Upper lobe of left lung (tissue), 4 donors: ENCODE measurements around the gene ADAMTSL2.

Source experiments
- EP300 ChIP-seq, 4 donors: sonication (generic); formaldehyde crosslinking; IDR thresholded peaks; one replicate each; pipeline ENCODE4 v1.5.1; 2017; ENCODE audit warnings: antibody characterized with exemption in 4 of 4, control low read depth in 2 of 4
- TF ChIP-seq, protein P1 (sequence below), 6 experiments: fragments of 450-650 bp in 4 of 6; fragments of 200-600 bp in 2 of 6; sonication (generic) in 2 of 6; IDR thresholded peaks; one replicate each; pipeline ENCODE4 v1.5.1; 2016 to 2019; ENCODE audit warnings: antibody characterized with exemption in 6 of 6

DNA sequence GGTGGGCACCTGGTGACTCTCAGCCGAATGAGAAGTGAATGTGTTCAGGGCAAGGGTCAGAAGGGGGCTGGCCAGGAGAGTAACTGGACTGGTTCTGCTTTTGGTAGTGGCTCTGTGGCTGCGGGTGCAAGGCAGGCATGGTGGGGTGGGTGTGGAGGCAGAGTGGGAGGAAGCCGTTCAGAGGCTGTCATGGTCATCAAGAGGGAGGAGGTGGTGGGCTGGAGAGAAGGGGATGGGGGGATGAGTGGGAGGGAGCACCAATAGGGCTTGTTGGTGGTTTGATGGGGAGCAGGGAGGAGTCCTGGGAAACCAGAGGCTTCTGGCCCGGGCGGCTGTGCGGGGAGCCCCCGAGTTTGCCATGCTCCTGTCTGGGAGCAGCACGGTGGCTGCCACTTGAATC lies 61.4 kb downstream of the ADAMTSL2 start:
- no peak for TF ChIP-seq EP300 (IDR thresholded peaks at IDR 0.05)
- TF ChIP-seq, protein P1, sequence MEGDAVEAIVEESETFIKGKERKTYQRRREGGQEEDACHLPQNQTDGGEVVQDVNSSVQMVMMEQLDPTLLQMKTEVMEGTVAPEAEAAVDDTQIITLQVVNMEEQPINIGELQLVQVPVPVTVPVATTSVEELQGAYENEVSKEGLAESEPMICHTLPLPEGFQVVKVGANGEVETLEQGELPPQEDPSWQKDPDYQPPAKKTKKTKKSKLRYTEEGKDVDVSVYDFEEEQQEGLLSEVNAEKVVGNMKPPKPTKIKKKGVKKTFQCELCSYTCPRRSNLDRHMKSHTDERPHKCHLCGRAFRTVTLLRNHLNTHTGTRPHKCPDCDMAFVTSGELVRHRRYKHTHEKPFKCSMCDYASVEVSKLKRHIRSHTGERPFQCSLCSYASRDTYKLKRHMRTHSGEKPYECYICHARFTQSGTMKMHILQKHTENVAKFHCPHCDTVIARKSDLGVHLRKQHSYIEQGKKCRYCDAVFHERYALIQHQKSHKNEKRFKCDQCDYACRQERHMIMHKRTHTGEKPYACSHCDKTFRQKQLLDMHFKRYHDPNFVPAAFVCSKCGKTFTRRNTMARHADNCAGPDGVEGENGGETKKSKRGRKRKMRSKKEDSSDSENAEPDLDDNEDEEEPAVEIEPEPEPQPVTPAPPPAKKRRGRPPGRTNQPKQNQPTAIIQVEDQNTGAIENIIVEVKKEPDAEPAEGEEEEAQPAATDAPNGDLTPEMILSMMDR (IDR thresholded peaks at IDR 0.05) = no peak
